ENCODE results near the gene C8B.

- TF ChIP-seq, protein P1, sequence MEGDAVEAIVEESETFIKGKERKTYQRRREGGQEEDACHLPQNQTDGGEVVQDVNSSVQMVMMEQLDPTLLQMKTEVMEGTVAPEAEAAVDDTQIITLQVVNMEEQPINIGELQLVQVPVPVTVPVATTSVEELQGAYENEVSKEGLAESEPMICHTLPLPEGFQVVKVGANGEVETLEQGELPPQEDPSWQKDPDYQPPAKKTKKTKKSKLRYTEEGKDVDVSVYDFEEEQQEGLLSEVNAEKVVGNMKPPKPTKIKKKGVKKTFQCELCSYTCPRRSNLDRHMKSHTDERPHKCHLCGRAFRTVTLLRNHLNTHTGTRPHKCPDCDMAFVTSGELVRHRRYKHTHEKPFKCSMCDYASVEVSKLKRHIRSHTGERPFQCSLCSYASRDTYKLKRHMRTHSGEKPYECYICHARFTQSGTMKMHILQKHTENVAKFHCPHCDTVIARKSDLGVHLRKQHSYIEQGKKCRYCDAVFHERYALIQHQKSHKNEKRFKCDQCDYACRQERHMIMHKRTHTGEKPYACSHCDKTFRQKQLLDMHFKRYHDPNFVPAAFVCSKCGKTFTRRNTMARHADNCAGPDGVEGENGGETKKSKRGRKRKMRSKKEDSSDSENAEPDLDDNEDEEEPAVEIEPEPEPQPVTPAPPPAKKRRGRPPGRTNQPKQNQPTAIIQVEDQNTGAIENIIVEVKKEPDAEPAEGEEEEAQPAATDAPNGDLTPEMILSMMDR (IDR thresholded peaks at IDR 0.05): no peak
- no peak for TF ChIP-seq POLR2A (IDR thresholded peaks at IDR 0.05)
- no peak for TF ChIP-seq POLR2AphosphoS5 (IDR thresholded peaks at IDR 0.05)
Measured at GRCh38 chr1:57012315-57012714, 46.5 kb upstream of the C8B start.

Measured in prostate gland (tissue), 2 donors.